GM12878 (cell line): ENCODE measurements around the gene PLXNB2. TPM values are rescaled to one million over a fixed set of nuclear protein-coding genes. Genes with fewer than 3 reads are reported as not detected.

Source experiments
- ATAC-seq: fragments of 200-7000 bp; cut with Tn5 transposase; 3 replicates; pipeline ENCODE4 v1.9.1; 2020; ENCODE audit warnings: mild to moderate bottlenecking, moderate library complexity
- BruUV-seq: library from RNA; stranded (reverse); fragments of 400-500 nt; replicated peaks from 2 replicates; lab custom pipeline; 2021; lab: Mats Ljungman, UMichigan
- CTCF ChIA-PET: fragments of 300-600 bp; sonication (Branson Sonifier 250); formaldehyde crosslinking; extraction: SDS; loops from one replicate; lab custom pipeline; 2021; ENCODE audit warnings: inconsistent platforms; lab: Yijun Ruan, JAX
- POLR2A ChIA-PET: fragments of 350-600 bp; formaldehyde crosslinking; extraction: SDS; loops from one replicate; lab custom pipeline; 2021; ENCODE audit warnings: inconsistent platforms; lab: Charles Lee
- RAD21 ChIA-PET: fragments of 300-600 bp; sonication (Branson Sonifier 250); formaldehyde crosslinking; loops from one replicate; lab custom pipeline; 2023; ENCODE audit warnings: antibody characterized with exemption; ENCODE audit not compliant: unreplicated experiment; lab: Charles Lee
- SMC1A ChIA-PET: fragments of 300-600 bp; sonication (Branson Sonifier 250); formaldehyde crosslinking; loops from one replicate; lab custom pipeline; 2023; ENCODE audit not compliant: unreplicated experiment, uncharacterized antibody; lab: Charles Lee
- DNase-seq: peaks from one replicate; pipeline ENCODE4 v3.0.0-alpha.2; 2011; ENCODE audit warnings: low read depth, low spot score
- FAIRE-seq: peaks from 3 replicates; lab custom pipeline; 2011; peaks lifted over from hg19 to GRCh38; lab: Jason Lieb, UNC
- H2AFZ ChIP-seq: 2 replicates; pipeline ENCODE4 v1.6.0; 2011; ENCODE audit warnings: low read depth, low read length, control low read depth; ENCODE audit not compliant: control insufficient read depth
- H3K27ac ChIP-seq: 2 replicates; pipeline ENCODE4 v1.5.1; 2011; ENCODE audit warnings: control low read depth; ENCODE audit not compliant: control insufficient read depth, insufficient read depth
- H3K27me3 ChIP-seq, 2 experiments: replicated peaks in 1 of 2; 2 replicates each; pipeline versions ENCODE4 v1.6.0 to v1.6.1; 2011; ENCODE audit warnings: low read length in 1 of 2; ENCODE audit not compliant: control insufficient read depth in 2 of 2, insufficient read depth in 2 of 2
- H3K36me3 ChIP-seq, 2 experiments: 2 replicates each; pipeline ENCODE4 v1.5.1; 2011; ENCODE audit warnings: low read length in 1 of 2; ENCODE audit not compliant: control insufficient read depth in 2 of 2, insufficient read depth in 2 of 2
- H3K4me1 ChIP-seq: 2 replicates; pipeline ENCODE4 v1.6.1; 2011; ENCODE audit warnings: mild to moderate bottlenecking, low read length, moderate library complexity, mixed read lengths; ENCODE audit not compliant: control insufficient read depth, insufficient read depth
- H3K4me2 ChIP-seq: 2 replicates; pipeline ENCODE4 v1.6.0; 2011; ENCODE audit warnings: control low read depth; ENCODE audit not compliant: control insufficient read depth, insufficient read depth
- H3K4me3 ChIP-seq: fragments of 200-600 bp; sonication (generic); 2 replicates; pipeline ENCODE4 v1.5.1; 2016
- H3K79me2 ChIP-seq: 2 replicates; pipeline ENCODE4 v1.6.0; 2011; ENCODE audit warnings: low read length; ENCODE audit not compliant: control insufficient read depth, insufficient read depth
- H3K9ac ChIP-seq: 2 replicates; pipeline ENCODE4 v1.8.0; 2011; ENCODE audit warnings: low read length, control low read depth, mixed read lengths; ENCODE audit not compliant: control insufficient read depth, insufficient read depth
- H3K9me3 ChIP-seq: replicated peaks from 3 replicates; pipeline ENCODE4 v1.5.1; 2011; ENCODE audit warnings: mild to moderate bottlenecking, low read length; ENCODE audit not compliant: control insufficient read depth, insufficient read depth
- H4K20me1 ChIP-seq: 2 replicates; pipeline ENCODE4 v1.6.0; 2011; ENCODE audit not compliant: control insufficient read depth, insufficient read depth
- CBX3 ChIP-seq: fragments of 200-600 bp; sonication (generic); IDR thresholded peaks from 2 replicates; pipeline ENCODE4 v1.6.1; 2016; ENCODE audit warnings: low read depth, borderline replicate concordance
- DPF2 ChIP-seq: fragments of 450-650 bp; IDR thresholded peaks from 2 replicates; pipeline ENCODE4 v1.6.1; 2017; ENCODE audit warnings: mild to moderate bottlenecking
- GABPA ChIP-seq: IDR thresholded peaks from 2 replicates; pipeline ENCODE4 v1.6.1; 2014; ENCODE audit warnings: antibody characterized with exemption, low read depth, mild to moderate bottlenecking, inconsistent platforms
- IKZF1 ChIP-seq: fragments of 450-650 bp; conservative IDR thresholded peaks from 2 replicates; pipeline ENCODE4 v1.6.1; 2017; ENCODE audit warnings: antibody characterized with exemption, mild to moderate bottlenecking
- NFIC ChIP-seq: IDR thresholded peaks from 2 replicates; pipeline ENCODE4 v1.6.1; 2012; ENCODE audit warnings: low read depth, mild to moderate bottlenecking, inconsistent platforms, low read length, moderate library complexity
- RAD21 ChIP-seq: IDR thresholded peaks from 2 replicates; pipeline ENCODE4 v1.6.1; 2011; ENCODE audit warnings: mild to moderate bottlenecking, low read depth, low read length, moderate library complexity; ENCODE audit not compliant: insufficient read depth
- TARDBP ChIP-seq: IDR thresholded peaks from 2 replicates; pipeline ENCODE4 v1.6.1; 2016; ENCODE audit warnings: borderline replicate concordance
- ZNF217 ChIP-seq: fragments of 450-650 bp; IDR thresholded peaks from 2 replicates; pipeline ENCODE4 v1.6.1; 2017; ENCODE audit warnings: antibody characterized with exemption, mild to moderate bottlenecking
- WGBS: methylation state at CpG from one replicate; pipeline ENCODE4 v1.1.6; 2016; ENCODE audit warnings: low lambda C conversion rate; ENCODE audit not compliant: insufficient replicate concordance, insufficient coverage; ENCODE audit errors: missing lambda C conversion rate; 5-methylcytosine and 5-hydroxymethylcytosine counted together
- in situ Hi-C: fragments of 300-500 bp; cut with MboI; formaldehyde crosslinking; loops from 9 replicates; pipeline ENCODE4 v1.14.3; 2018; ENCODE audit warnings: mixed read lengths
- intact Hi-C: fragments of 100-400 bp; cut with micrococcal nuclease; formaldehyde crosslinking; loops from one replicate; pipeline ENCODE4 v1.14.2; 2022; ENCODE audit not compliant: unreplicated experiment
- polyA plus RNA-seq, 11 experiments: library from polyadenylated mRNA; depleted of rRNA in 4 of 11; unstranded in 6 of 11; stranded (reverse) in 5 of 11; fragments of >200 nt; fragmentation: Nextera tagmentation in 4 of 11; fragmentation: Illumina TruSeq in 1 of 11; extraction: Ambion mirVana in 4 of 11; extraction: Trizol in 1 of 11; gene quantifications; 1 replicate in 1 of 11; 2 replicates in 10 of 11; pipeline versions ENCODE4 v1.2.1 to v1.2.3, GENCODE V29; 2011 to 2016; ENCODE audit warnings: inconsistent platforms in 2 of 11, missing spikeins in 2 of 11, low read depth in 1 of 11
- total RNA-seq, 4 experiments: library from RNA; depleted of rRNA in 3 of 4; stranded (reverse); fragments of >200 nt in 3 of 4; fragmentation: Illumina TruSeq in 1 of 4; extraction: Trizol in 1 of 4; gene quantifications; 2 replicates each; pipeline versions ENCODE4 v1.2.1 to v1.2.3, GENCODE V29; 2013 to 2021
- TF ChIP-seq, protein P1 (sequence below): fragments of 150-350 bp; IDR thresholded peaks from 2 replicates; pipeline ENCODE4 v1.6.1; 2016; ENCODE audit warnings: low read depth, low read length
- TF ChIP-seq, protein P2 (sequence below): IDR thresholded peaks from 2 replicates; pipeline ENCODE4 v1.6.1; 2012; ENCODE audit warnings: low read depth, low read length, improper control_type of control experiment

The PLXNB2 gene
- total and polyA plus RNA-seq, 10 of the 15 experiments (the other 5 are each of a cell fraction or from before 2014, with no cell fraction given) = 0.68 to 134 (median 41.9) TPM

GRCh38 chr22:50259302-50259701 is 48.1 kb downstream of the PLXNB2 start:
- H3K79me2 ChIP-seq = peaks cover 8% of the 10 kb centered on the region
- no peaks in the 10 kb centered on the region for H4K20me1 ChIP-seq
- 82% methylated on average over 15 of the region's 15 CpGs for WGBS
- H3K4me2 ChIP-seq = no peak overlapping the region
- POLR2A ChIA-PET = no interaction called here
- H2AFZ ChIP-seq = no peak overlapping the region
- RAD21 ChIA-PET = interaction anchor here (0.5 kb wide), 1 partner anchor 227 kb away, joined by 3 read pairs; no protein-coding TSS in a partner anchor
- peaks cover 10% of the 10 kb centered on the region for H3K4me1 ChIP-seq
- no peaks in the 10 kb centered on the region for H3K9me3 ChIP-seq
- H3K4me3 ChIP-seq = no peak overlapping the region
- FAIRE-seq (no peak), ATAC-seq (no peak), DNase-seq (no peak)
- SMC1A ChIA-PET = no interaction called here
- no peak overlapping the region for H3K9ac ChIP-seq
- no peaks in the 10 kb centered on the region for H3K27me3 ChIP-seq
- in situ Hi-C loops (loop anchor here (10.0 kb wide), 2 partner anchors 235 to 355 kb away; no protein-coding TSS in a partner anchor), intact Hi-C loops (no loop called here)
- H3K27ac ChIP-seq = no peak overlapping the region
- BruUV-seq = no TSS peak
- CTCF ChIA-PET = no interaction called here
- no peaks in the 10 kb centered on the region; a peak in 1 of 4 replicates for H3K36me3 ChIP-seq
- no peak for TF ChIP-seq ZNF217
- TF ChIP-seq IKZF1 = no peak
- TF ChIP-seq CBX3 = no peak
- TF ChIP-seq GABPA = no peak
- no peak for TF ChIP-seq DPF2
- TF ChIP-seq NFIC = no peak

DNA sequence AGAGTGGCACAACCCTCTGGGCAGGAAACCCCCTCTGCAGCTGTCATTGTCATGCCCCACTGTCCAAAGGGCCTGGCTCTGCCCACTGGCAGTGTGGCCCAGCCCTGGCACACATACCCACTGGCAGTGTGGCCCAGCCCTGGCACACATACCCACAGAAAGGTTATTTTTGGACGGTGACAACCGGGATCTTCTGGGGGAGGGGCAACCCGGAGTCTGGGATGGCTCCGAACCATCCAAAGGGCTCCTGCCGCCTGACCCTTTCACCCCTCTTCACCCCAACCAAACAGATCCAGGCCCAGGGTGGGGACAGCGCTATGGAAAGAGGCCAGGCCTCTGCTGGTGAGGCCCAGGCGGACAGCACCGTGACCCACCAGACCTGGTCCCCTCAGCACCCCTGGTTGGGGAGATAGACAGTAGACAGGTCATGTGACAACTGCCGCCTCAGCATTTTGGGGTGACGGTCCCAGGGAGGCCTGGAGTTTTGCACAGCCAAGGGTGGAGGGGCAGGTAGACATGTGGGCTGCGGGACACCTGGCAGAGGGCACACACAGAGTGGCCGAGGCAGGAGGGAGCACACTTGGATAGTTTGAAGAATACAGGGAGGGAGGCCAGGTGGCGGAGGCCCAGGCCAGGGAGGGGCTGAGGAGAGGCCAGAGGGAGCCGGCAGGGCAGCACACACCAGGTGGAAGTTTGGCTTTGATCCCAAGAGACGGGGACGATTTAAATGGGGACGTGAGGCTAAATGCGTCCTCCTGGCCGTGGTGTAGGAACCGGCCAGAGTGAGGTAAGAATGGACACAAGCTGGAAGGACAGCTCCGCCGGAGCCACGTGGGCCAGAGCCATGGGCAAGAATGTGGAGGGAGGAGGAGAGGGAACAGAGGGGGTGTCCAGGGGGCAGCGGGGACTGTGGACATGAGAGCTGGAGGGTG is 48.8 kb downstream of the PLXNB2 start:
- Histone ChIP-seq H3K4me3 (no peak overlapping the region), H4K20me1 (no peaks in the 10 kb centered on the region), H2AFZ (no peak overlapping the region), H3K9ac (no peak overlapping the region), H3K4me2 (no peak overlapping the region), H3K36me3 (no peaks in the 10 kb centered on the region; a peak in 1 of 4 replicates), H3K27me3 (no peaks in the 10 kb centered on the region), H3K9me3 (no peaks in the 10 kb centered on the region), H3K27ac (no peak overlapping the region), H3K79me2 (peaks cover 8% of the 10 kb centered on the region), H3K4me1 (peaks cover 10% of the 10 kb centered on the region)
- no TSS peak for BruUV-seq
- ChIA-PET RAD21 (no interaction called here), SMC1A (no interaction called here), POLR2A (no interaction called here), CTCF (no interaction called here)
- 89% methylated on average over 23 of the region's 24 CpGs for WGBS
- DNase-seq = no peak
- intact Hi-C loops (no loop called here), in situ Hi-C loops (loop anchor here (10.0 kb wide), 2 partner anchors 236 to 356 kb away; no protein-coding TSS in a partner anchor)
- ATAC-seq = no peak
- FAIRE-seq = no peak
- TF ChIP-seq, protein P1, sequence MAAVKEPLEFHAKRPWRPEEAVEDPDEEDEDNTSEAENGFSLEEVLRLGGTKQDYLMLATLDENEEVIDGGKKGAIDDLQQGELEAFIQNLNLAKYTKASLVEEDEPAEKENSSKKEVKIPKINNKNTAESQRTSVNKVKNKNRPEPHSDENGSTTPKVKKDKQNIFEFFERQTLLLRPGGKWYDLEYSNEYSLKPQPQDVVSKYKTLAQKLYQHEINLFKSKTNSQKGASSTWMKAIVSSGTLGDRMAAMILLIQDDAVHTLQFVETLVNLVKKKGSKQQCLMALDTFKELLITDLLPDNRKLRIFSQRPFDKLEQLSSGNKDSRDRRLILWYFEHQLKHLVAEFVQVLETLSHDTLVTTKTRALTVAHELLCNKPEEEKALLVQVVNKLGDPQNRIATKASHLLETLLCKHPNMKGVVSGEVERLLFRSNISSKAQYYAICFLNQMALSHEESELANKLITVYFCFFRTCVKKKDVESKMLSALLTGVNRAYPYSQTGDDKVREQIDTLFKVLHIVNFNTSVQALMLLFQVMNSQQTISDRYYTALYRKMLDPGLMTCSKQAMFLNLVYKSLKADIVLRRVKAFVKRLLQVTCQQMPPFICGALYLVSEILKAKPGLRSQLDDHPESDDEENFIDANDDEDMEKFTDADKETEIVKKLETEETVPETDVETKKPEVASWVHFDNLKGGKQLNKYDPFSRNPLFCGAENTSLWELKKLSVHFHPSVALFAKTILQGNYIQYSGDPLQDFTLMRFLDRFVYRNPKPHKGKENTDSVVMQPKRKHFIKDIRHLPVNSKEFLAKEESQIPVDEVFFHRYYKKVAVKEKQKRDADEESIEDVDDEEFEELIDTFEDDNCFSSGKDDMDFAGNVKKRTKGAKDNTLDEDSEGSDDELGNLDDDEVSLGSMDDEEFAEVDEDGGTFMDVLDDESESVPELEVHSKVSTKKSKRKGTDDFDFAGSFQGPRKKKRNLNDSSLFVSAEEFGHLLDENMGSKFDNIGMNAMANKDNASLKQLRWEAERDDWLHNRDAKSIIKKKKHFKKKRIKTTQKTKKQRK = no peak
- no peak for TF ChIP-seq RAD21
- TF ChIP-seq, protein P2, sequence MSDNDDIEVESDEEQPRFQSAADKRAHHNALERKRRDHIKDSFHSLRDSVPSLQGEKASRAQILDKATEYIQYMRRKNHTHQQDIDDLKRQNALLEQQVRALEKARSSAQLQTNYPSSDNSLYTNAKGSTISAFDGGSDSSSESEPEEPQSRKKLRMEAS = no peak
- TF ChIP-seq TARDBP = no peak
